PC-3 (cell line): ENCODE measurements around the gene RPS6KC1. TPM values are rescaled to one million over a fixed set of nuclear protein-coding genes. Genes with fewer than 3 reads are reported as not detected.

Source experiments
- ATAC-seq: fragments of 200-7000 bp; cut with Tn5 transposase; 2 replicates; pipeline ENCODE4 v1.9.1; 2020; ENCODE audit warnings: mild to moderate bottlenecking, moderate library complexity
- BruUV-seq: library from RNA; stranded (reverse); fragments of 400-500 nt; replicated peaks from 2 replicates; lab custom pipeline; 2021; lab: Mats Ljungman, UMichigan
- CTCF ChIA-PET: fragments of 300-600 bp; sonication (Branson Sonifier 250); formaldehyde crosslinking; loops from one replicate; lab custom pipeline; 2022; ENCODE audit warnings: antibody characterized with exemption; lab: Charles Lee
- POLR2A ChIA-PET: fragments of 300-600 bp; sonication (Branson Sonifier 250); formaldehyde crosslinking; loops from one replicate; lab custom pipeline; 2022; ENCODE audit warnings: antibody characterized with exemption; ENCODE audit not compliant: unreplicated experiment; lab: Charles Lee
- DNase-seq: peaks from one replicate; pipeline ENCODE4 v3.0.0-alpha.2; 2015
- H2AFZ ChIP-seq: fragments of 300-600 bp; sonication (generic); 2 replicates; pipeline ENCODE4 v1.6.0; 2016; ENCODE audit warnings: antibody characterized with exemption, low read length
- H3F3A ChIP-seq: fragments of 300-600 bp; sonication (generic); one replicate; pipeline ENCODE4 v1.6.0; 2017; ENCODE audit warnings: antibody characterized with exemption, low read length, control low read depth, mild to moderate bottlenecking; ENCODE audit not compliant: unreplicated experiment
- H3K27ac ChIP-seq: fragments of 300-600 bp; sonication (generic); 2 replicates; pipeline ENCODE4 v1.5.1; 2016; ENCODE audit warnings: mild to moderate bottlenecking, low read length
- H3K27me3 ChIP-seq: fragments of 300-600 bp; sonication (generic); 2 replicates; pipeline ENCODE4 v1.6.1; 2016; ENCODE audit warnings: low read length, mixed read lengths
- H3K36me3 ChIP-seq: fragments of 300-600 bp; sonication (generic); 2 replicates; pipeline ENCODE4 v1.6.1; 2016; ENCODE audit warnings: low read depth, mixed run types, low read length, mixed read lengths
- H3K4me1 ChIP-seq: fragments of 300-600 bp; sonication (generic); 2 replicates; pipeline ENCODE4 v1.5.1; 2016; ENCODE audit warnings: low read length; ENCODE audit not compliant: insufficient read depth
- H3K4me2 ChIP-seq: fragments of 300-600 bp; sonication (generic); 2 replicates; pipeline ENCODE4 v1.6.0; 2016; ENCODE audit warnings: low read length
- H3K4me3 ChIP-seq: fragments of 300-600 bp; sonication (generic); 2 replicates; pipeline ENCODE4 v1.5.1; 2016; ENCODE audit warnings: mild to moderate bottlenecking, low read length, mixed read lengths
- H3K79me2 ChIP-seq: fragments of 300-600 bp; sonication (generic); 2 replicates; pipeline ENCODE4 v1.6.1; 2017; ENCODE audit warnings: low read length, mixed read lengths
- H3K9ac ChIP-seq: fragments of 300-600 bp; sonication (generic); 2 replicates; pipeline ENCODE4 v1.6.0; 2016; ENCODE audit warnings: mild to moderate bottlenecking, low read length
- H3K9me2 ChIP-seq: fragments of 300-600 bp; sonication (generic); replicated peaks from 2 replicates; pipeline ENCODE4 v1.6.1; 2016; ENCODE audit warnings: mixed run types, low read length, mixed read lengths
- H3K9me3 ChIP-seq: fragments of 300-600 bp; sonication (generic); 2 replicates; pipeline ENCODE4 v1.6.1; 2016; ENCODE audit warnings: low read length, mixed read lengths
- H4K20me1 ChIP-seq: fragments of 300-600 bp; sonication (generic); 2 replicates; pipeline ENCODE4 v1.6.1; 2016; ENCODE audit warnings: low read length, mixed read lengths
- CTCF ChIP-seq: fragments of 300-600 bp; sonication (generic); conservative IDR thresholded peaks from 2 replicates; pipeline ENCODE4 v1.5.1; 2017; ENCODE audit warnings: antibody characterized with exemption, low read depth, mild to moderate bottlenecking, low read length
- EZH2 ChIP-seq: fragments of 300-600 bp; sonication (generic); IDR thresholded peaks from one replicate; pipeline ENCODE4 v1.6.1; 2017; ENCODE audit warnings: antibody characterized with exemption, mild to moderate bottlenecking, low read length; ENCODE audit not compliant: unreplicated experiment
- EZH2phosphoT487 ChIP-seq: fragments of 300-600 bp; sonication (generic); IDR thresholded peaks from 2 replicates; pipeline ENCODE4 v1.6.1; 2018; ENCODE audit warnings: mild to moderate bottlenecking, antibody characterized with exemption, low read length, borderline replicate concordance
- intact Hi-C: fragments of 100-400 bp; cut with micrococcal nuclease; formaldehyde crosslinking; loops from 2 replicates; pipeline ENCODE4 v1.9.0; 2023
- total RNA-seq: library from RNA; depleted of rRNA; stranded (reverse); fragments of >200 nt; gene quantifications from 2 replicates; pipeline ENCODE4 v1.2.3, GENCODE V29; 2014

Gene RPS6KC1
- total RNA-seq, 1 experiment from 2014 or later, result 21.1 TPM

DNA sequence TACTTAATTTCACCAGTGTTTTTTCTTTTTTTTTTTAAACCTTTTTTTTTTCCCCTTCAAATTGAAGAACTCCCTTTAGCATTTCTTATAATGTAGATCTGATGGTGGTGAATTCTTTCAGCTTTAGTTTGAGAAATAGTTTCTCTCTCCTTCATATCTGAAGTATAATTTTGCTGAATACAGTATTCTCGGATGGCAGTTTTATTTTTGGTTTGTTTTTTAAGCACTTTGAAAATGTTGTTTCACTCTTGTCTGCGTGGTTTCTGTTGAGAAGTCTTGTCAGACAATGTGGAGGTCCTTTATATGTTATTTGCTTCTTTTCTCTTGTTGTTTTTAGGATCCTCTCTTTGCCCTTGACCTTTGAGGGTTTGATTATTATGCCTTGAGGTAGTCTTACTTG, 135.1 kb downstream of the RPS6KC1 start:
- Histone ChIP-seq H3K79me2 (no peaks in the 10 kb centered on the region), H4K20me1 (no peaks in the 10 kb centered on the region), H3K9ac (no peak overlapping the region), H3K27ac (no peak overlapping the region), H3K4me2 (no peak overlapping the region), H3F3A (no peaks in the 10 kb centered on the region), H2AFZ (no peak overlapping the region), H3K27me3 (no peaks in the 10 kb centered on the region), H3K36me3 (peaks cover 8% of the 10 kb centered on the region; the same call in 1 of the 2 replicates), H3K4me1 (no peaks in the 10 kb centered on the region), H3K9me2 (no peaks in the 10 kb centered on the region), H3K9me3 (0 out of 2 replicates have a peak, but pooled peaks cover 5% of the 10 kb centered on the region), H3K4me3 (no peak overlapping the region)
- no peak for DNase-seq
- TF ChIP-seq EZH2 (no peak), EZH2phosphoT487 (no peak), CTCF (no peak)
- ChIA-PET POLR2A (no interaction called here), CTCF (no interaction called here)
- ATAC-seq, result no peak
- no TSS peak for BruUV-seq
- intact Hi-C loops, result no loop called here

- no peaks in the 10 kb centered on the region for H3K4me1 ChIP-seq
- CTCF ChIA-PET, result no interaction called here
- H3K9ac ChIP-seq, result no peak overlapping the region
- no peaks in the 10 kb centered on the region for H4K20me1 ChIP-seq
- H3K4me3 ChIP-seq, result no peak overlapping the region
- H3K79me2 ChIP-seq, result no peaks in the 10 kb centered on the region
- DNase-seq (peak; percentile 24), ATAC-seq (peak; percentile 68)
- H2AFZ ChIP-seq, result no peak overlapping the region
- intact Hi-C loops, result no loop called here
- POLR2A ChIA-PET, result no interaction called here
- no peaks in the 10 kb centered on the region for H3F3A ChIP-seq
- no TSS peak for BruUV-seq
- H3K4me2 ChIP-seq, result no peak overlapping the region
- H3K9me3 ChIP-seq, result no peaks in the 10 kb centered on the region
- TF ChIP-seq EZH2phosphoT487 (no peak), EZH2 (no peak), CTCF (no peak)
- no peaks in the 10 kb centered on the region for H3K36me3 ChIP-seq
- H3K9me2 ChIP-seq, result no peaks in the 10 kb centered on the region
- H3K27me3 ChIP-seq, result no peaks in the 10 kb centered on the region
- H3K27ac ChIP-seq, result no peak overlapping the region
Measured at GRCh38 chr1:213192026-213192425, 141.0 kb downstream of the RPS6KC1 start.

- BruUV-seq, result no TSS peak
- intact Hi-C loops, result no loop called here
Measured at GRCh38 chr1:213194383-213194782, 143.3 kb downstream of the RPS6KC1 start.

More at GRCh38 chr1:213194383-213194782, 143.3 kb downstream of the RPS6KC1 start:
- Histone ChIP-seq H2AFZ (no peak overlapping the region), H3K79me2 (no peaks in the 10 kb centered on the region), H3K9ac (no peak overlapping the region), H3K9me3 (no peaks in the 10 kb centered on the region), H3K27me3 (no peaks in the 10 kb centered on the region), H3K9me2 (no peaks in the 10 kb centered on the region), H4K20me1 (no peaks in the 10 kb centered on the region), H3K4me1 (no peaks in the 10 kb centered on the region), H3K4me3 (no peak overlapping the region), H3K27ac (no peak overlapping the region), H3F3A (no peaks in the 10 kb centered on the region), H3K4me2 (no peak overlapping the region), H3K36me3 (no peaks in the 10 kb centered on the region; the same call in 1 of the 2 replicates)
- ATAC-seq, result no peak
- ChIA-PET CTCF (no interaction called here), POLR2A (no interaction called here)
- TF ChIP-seq CTCF, result no peak
- no peak for TF ChIP-seq EZH2phosphoT487
- TF ChIP-seq EZH2, result no peak
- no peak for DNase-seq
